NT2/D1 (cell line): Measurements from ENCODE around the gene RBM47.
"Not testable (repeated sequence)": the region's sequence is repeated elsewhere in the genome, so short reads cannot be mapped to it uniquely, and the experiment has no call there.

Experiments
- DNase-seq: peaks from one replicate; pipeline ENCODE4 v3.0.0-alpha.2; 2011; ENCODE audit warnings: low read depth, low spot score
- H3K27me3 ChIP-seq: 2 replicates; pipeline ENCODE4 v1.6.0; 2011; ENCODE audit warnings: mild to moderate bottlenecking; ENCODE audit not compliant: insufficient read length, insufficient read depth
- H3K36me3 ChIP-seq: 2 replicates; pipeline ENCODE4 v1.6.1; 2011; ENCODE audit warnings: mild to moderate bottlenecking, low read length, mixed read lengths; ENCODE audit not compliant: insufficient read depth, insufficient read length
- H3K4me1 ChIP-seq: 2 replicates; pipeline ENCODE4 v1.5.1; 2011; ENCODE audit not compliant: insufficient read depth, insufficient read length
- H3K4me3 ChIP-seq: 2 replicates; pipeline ENCODE4 v1.5.1; 2011; ENCODE audit warnings: low read depth; ENCODE audit not compliant: insufficient read length
- H3K9ac ChIP-seq: 2 replicates; pipeline ENCODE4 v1.6.0; 2011; ENCODE audit warnings: low read depth; ENCODE audit not compliant: insufficient read length
- H3K9me3 ChIP-seq: 2 replicates; pipeline ENCODE4 v1.5.1; 2011; ENCODE audit warnings: mild to moderate bottlenecking, low read length; ENCODE audit not compliant: insufficient read depth
- SUZ12 ChIP-seq: IDR thresholded peaks from 2 replicates; pipeline ENCODE4 v1.6.1; 2011; ENCODE audit not compliant: insufficient read length, insufficient read depth; ENCODE audit errors: extremely low read depth
- YY1 ChIP-seq: IDR thresholded peaks from 2 replicates; pipeline ENCODE4 v1.6.1; 2011; ENCODE audit not compliant: insufficient read length, insufficient read depth
- ZNF274 ChIP-seq: IDR thresholded peaks from 2 replicates; pipeline ENCODE4 v1.6.1; 2011; ENCODE audit warnings: mild to moderate bottlenecking, low read depth, low read length

Gene RBM47

GRCh38 chr4:40632080-40632479, 2.4 kb upstream of the RBM47 start:
- H3K9me3 ChIP-seq = no peaks in the 10 kb centered on the region
- H3K36me3 ChIP-seq = no peaks in the 10 kb centered on the region
- no peak for DNase-seq
- TF ChIP-seq SUZ12 = no peak
- no peak for TF ChIP-seq YY1
- TF ChIP-seq ZNF274 = no peak
- H3K4me3 ChIP-seq = no peak overlapping the region
- no peaks in the 10 kb centered on the region for H3K4me1 ChIP-seq
- no peaks in the 10 kb centered on the region for H3K27me3 ChIP-seq
- no peak overlapping the region for H3K9ac ChIP-seq

GRCh38 chr4:40630335-40631021, 814 bp upstream of the RBM47 start:
- Histone ChIP-seq H3K4me3 (peak overlapping the region; percentile 36), H3K36me3 (peaks cover 4% of the 10 kb centered on the region)

GRCh38 chr4:40628888-40629287, 776 bp downstream of the RBM47 start:
- H3K9me3 ChIP-seq = no peaks in the 10 kb centered on the region
- no peaks in the 10 kb centered on the region for H3K27me3 ChIP-seq
- H3K9ac ChIP-seq = no peak overlapping the region
- no peaks in the 10 kb centered on the region for H3K4me1 ChIP-seq
- peak overlapping the region; percentile 36 for H3K4me3 ChIP-seq
- DNase-seq = no peak
- TF ChIP-seq SUZ12 (no peak), ZNF274 (no peak), YY1 (no peak)
- H3K36me3 ChIP-seq = peaks cover 5% of the 10 kb centered on the region

More at GRCh38 chr4:40630335-40631021, 814 bp upstream of the RBM47 start:
- TF ChIP-seq SUZ12 (no peak), ZNF274 (no peak), YY1 (no peak)
- no peaks in the 10 kb centered on the region for H3K4me1 ChIP-seq
- no peaks in the 10 kb centered on the region for H3K27me3 ChIP-seq
- H3K9me3 ChIP-seq = no peaks in the 10 kb centered on the region
- peak overlapping the region; percentile 76 for H3K9ac ChIP-seq
- no peak for DNase-seq

GRCh38 chr4:40628407-40628806, 1.3 kb downstream of the RBM47 start:
- peak overlapping the region; percentile 16 for H3K4me3 ChIP-seq
- H3K9ac ChIP-seq, DNase-seq: not testable (repeated sequence)

GRCh38 chr4:40627540-40627939, 2.1 kb downstream of the RBM47 start:
- TF ChIP-seq ZNF274 (no peak), SUZ12 (no peak), YY1 (no peak)
- DNase-seq = no peak
- no peaks in the 10 kb centered on the region for H3K27me3 ChIP-seq
- no peaks in the 10 kb centered on the region for H3K9me3 ChIP-seq
- H3K4me3 ChIP-seq = no peak overlapping the region
- no peak overlapping the region for H3K9ac ChIP-seq
- peaks cover 5% of the 10 kb centered on the region for H3K36me3 ChIP-seq
- no peaks in the 10 kb centered on the region for H3K4me1 ChIP-seq

More at GRCh38 chr4:40628407-40628806, 1.3 kb downstream of the RBM47 start:
- H3K27me3 ChIP-seq, H3K36me3 ChIP-seq, H3K9me3 ChIP-seq, H3K4me1 ChIP-seq: not testable (repeated sequence)

GRCh38 chr4:40626183-40626990, 3.3 kb downstream of the RBM47 start:
- TF ChIP-seq SUZ12 = no peak
- TF ChIP-seq YY1 = no peak
- no peak for TF ChIP-seq ZNF274
- H3K4me3 ChIP-seq = no peak overlapping the region
- no peaks in the 10 kb centered on the region for H3K9me3 ChIP-seq
- DNase-seq = no peak
- H3K4me1 ChIP-seq = peaks cover 3% of the 10 kb centered on the region
- no peak overlapping the region for H3K9ac ChIP-seq
- no peaks in the 10 kb centered on the region for H3K27me3 ChIP-seq
- H3K36me3 ChIP-seq = peaks cover 5% of the 10 kb centered on the region

- Histone ChIP-seq H3K9ac (no peak overlapping the region), H3K4me1 (peaks cover 3% of the 10 kb centered on the region), H3K9me3 (no peaks in the 10 kb centered on the region), H3K36me3 (peaks cover 5% of the 10 kb centered on the region), H3K4me3 (no peak overlapping the region), H3K27me3 (no peaks in the 10 kb centered on the region)
- no peak for DNase-seq
- TF ChIP-seq SUZ12 (no peak), YY1 (no peak), ZNF274 (no peak)
Measured at GRCh38 chr4:40623707-40624106, 6.0 kb downstream of the RBM47 start.
